Measurements from ENCODE around the gene PLPPR1. TPM values are rescaled to one million over a fixed set of nuclear protein-coding genes. Genes with fewer than 3 reads are reported as not detected.

Gene PLPPR1
- total and polyA plus RNA-seq, 10 donors: not detected

GRCh38 chr9:101246691-101247090 lies 218.2 kb downstream of the PLPPR1 start:
- Histone ChIP-seq H3K27ac (no peak overlapping the region), H3K27me3 (replicated peaks in 1 of 7) (peaks cover 0 to 3% (median 0%) of the 10 kb centered on the region in 7 donors), H3K4me3 (no peak overlapping the region), H3K9me3 (no peaks in the 10 kb centered on the region), H3K4me1 (no peaks in the 10 kb centered on the region), H3K36me3 (no peaks in the 10 kb centered on the region)
- 31 to 50% (median 36%) methylated on average over 1 of the region's 1 CpG for WGBS, 5 donors
- no peak for DNase-seq
- TF ChIP-seq POLR2A (IDR thresholded peaks at IDR 0.05) (no peak), POLR2AphosphoS5 (IDR thresholded peaks at IDR 0.05) (no peak)
- TF ChIP-seq, protein P1, sequence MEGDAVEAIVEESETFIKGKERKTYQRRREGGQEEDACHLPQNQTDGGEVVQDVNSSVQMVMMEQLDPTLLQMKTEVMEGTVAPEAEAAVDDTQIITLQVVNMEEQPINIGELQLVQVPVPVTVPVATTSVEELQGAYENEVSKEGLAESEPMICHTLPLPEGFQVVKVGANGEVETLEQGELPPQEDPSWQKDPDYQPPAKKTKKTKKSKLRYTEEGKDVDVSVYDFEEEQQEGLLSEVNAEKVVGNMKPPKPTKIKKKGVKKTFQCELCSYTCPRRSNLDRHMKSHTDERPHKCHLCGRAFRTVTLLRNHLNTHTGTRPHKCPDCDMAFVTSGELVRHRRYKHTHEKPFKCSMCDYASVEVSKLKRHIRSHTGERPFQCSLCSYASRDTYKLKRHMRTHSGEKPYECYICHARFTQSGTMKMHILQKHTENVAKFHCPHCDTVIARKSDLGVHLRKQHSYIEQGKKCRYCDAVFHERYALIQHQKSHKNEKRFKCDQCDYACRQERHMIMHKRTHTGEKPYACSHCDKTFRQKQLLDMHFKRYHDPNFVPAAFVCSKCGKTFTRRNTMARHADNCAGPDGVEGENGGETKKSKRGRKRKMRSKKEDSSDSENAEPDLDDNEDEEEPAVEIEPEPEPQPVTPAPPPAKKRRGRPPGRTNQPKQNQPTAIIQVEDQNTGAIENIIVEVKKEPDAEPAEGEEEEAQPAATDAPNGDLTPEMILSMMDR (IDR thresholded peaks at IDR 0.05 in 8 of 11, conservative IDR thresholded peaks at IDR 0.05 in 3 of 11): no peak
- intact Hi-C loops (cut with DNase I; ENCODE audit: low total_unique reads): no loop called here

GRCh38 chr9:101247297-101247696 lies 218.8 kb downstream of the PLPPR1 start:
- H3K27ac ChIP-seq: no peak overlapping the region
- H3K36me3 ChIP-seq: no peaks in the 10 kb centered on the region
- TF ChIP-seq POLR2AphosphoS5 (IDR thresholded peaks at IDR 0.05): no peak
- H3K9me3 ChIP-seq: no peaks in the 10 kb centered on the region
- H3K4me1 ChIP-seq: no peaks in the 10 kb centered on the region
- intact Hi-C loops (cut with DNase I; ENCODE audit: low total_unique reads): no loop called here
- WGBS, 5 donors: 64 to 76% (median 69%) methylated on average over 2 of the region's 2 CpGs
- no peak overlapping the region for H3K4me3 ChIP-seq
- no peak for DNase-seq
- peaks cover 0 to 3% (median 0%) of the 10 kb centered on the region in 7 donors for H3K27me3 ChIP-seq (replicated peaks in 1 of 7)

- 72 to 89% (median 75%) methylated on average over 1 of the region's 1 CpG for WGBS, 5 donors
- intact Hi-C loops (cut with DNase I; ENCODE audit: low total_unique reads): no loop called here
Observed at GRCh38 chr9:101254733-101255433, 226.4 kb downstream of the PLPPR1 start.

DNA sequence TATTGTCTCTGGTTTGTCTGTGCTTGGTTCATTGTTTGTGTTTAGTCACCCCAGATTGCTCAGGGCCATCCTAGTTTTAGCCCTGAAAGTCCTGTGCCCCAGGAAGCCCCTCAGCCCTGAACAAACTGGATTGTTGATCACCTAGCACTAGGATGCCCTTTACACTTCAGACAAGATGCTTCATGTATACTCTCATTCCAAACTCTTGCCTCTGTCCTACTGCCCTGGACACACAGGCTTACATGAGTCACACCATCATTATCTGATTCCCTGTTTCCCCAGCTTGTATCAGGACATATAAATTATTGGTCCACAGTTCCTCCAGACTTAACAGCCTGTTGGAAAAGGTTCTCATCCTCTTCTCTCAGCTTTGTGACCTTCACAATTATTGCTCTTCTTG lies 236.2 kb downstream of the PLPPR1 start:
- no peak overlapping the region for H3K27ac ChIP-seq
- no peaks in the 10 kb centered on the region for H3K36me3 ChIP-seq
- TF ChIP-seq, protein P1 (IDR thresholded peaks at IDR 0.05 in 8 of 11, conservative IDR thresholded peaks at IDR 0.05 in 3 of 11): no peak
- no peak for TF ChIP-seq POLR2A (IDR thresholded peaks at IDR 0.05)
- no peak for TF ChIP-seq POLR2AphosphoS5 (IDR thresholded peaks at IDR 0.05)
- no peak for DNase-seq
- H3K4me3 ChIP-seq: no peak overlapping the region
- H3K27me3 ChIP-seq (replicated peaks in 1 of 7): no peaks in the 10 kb centered on the region
- no peaks in the 10 kb centered on the region for H3K4me1 ChIP-seq
- no peaks in the 10 kb centered on the region for H3K9me3 ChIP-seq
- intact Hi-C loops (cut with DNase I; ENCODE audit: low total_unique reads): no loop called here

More at GRCh38 chr9:101254733-101255433, 226.4 kb downstream of the PLPPR1 start:
- H3K4me1 ChIP-seq: no peaks in the 10 kb centered on the region
- DNase-seq: no peak
- TF ChIP-seq POLR2AphosphoS5 (IDR thresholded peaks at IDR 0.05) (no peak), POLR2A (IDR thresholded peaks at IDR 0.05) (no peak)
- TF ChIP-seq, protein P1 (IDR thresholded peaks at IDR 0.05 in 8 of 11, conservative IDR thresholded peaks at IDR 0.05 in 3 of 11): no peak
- H3K27ac ChIP-seq: no peak overlapping the region
- H3K27me3 ChIP-seq (replicated peaks in 1 of 7): no peaks in the 10 kb centered on the region
- no peaks in the 10 kb centered on the region for H3K9me3 ChIP-seq
- H3K36me3 ChIP-seq: no peaks in the 10 kb centered on the region
- H3K4me3 ChIP-seq: no peak overlapping the region
